CD4-positive, CD25-positive, alpha-beta regulatory T cell (primary cell): ENCODE data around the gene ZSWIM4. TPM values are rescaled to one million over a fixed set of nuclear protein-coding genes. Genes with fewer than 3 reads are reported as not detected.
A peak's percentile ranks its signal among the peaks of the same experiment; 100 is the strongest.
"Not testable (repeated sequence)": the region's sequence is repeated elsewhere in the genome, so short reads cannot be mapped to it uniquely, and the experiment has no call there.

Experiments
- ATAC-seq, 2 donors: fragments of 150-1000 bp; cut with Tn5 transposase; one replicate each; pipeline ENCODE4 v1.10.0; 2021; ENCODE audit warnings: low read depth in 2 of 2, moderate number of reproducible peaks in 2 of 2, moderate library complexity in 1 of 2
- DNase-seq, 3 donors: peaks; one replicate each; pipeline versions ENCODE4 v3.0.0 to v3.0.0-alpha.2; 2012 to 2022; ENCODE audit warnings: mixed read lengths in 1 of 3
- H3K27ac ChIP-seq: one replicate; pipeline ENCODE4 v1.7.0; 2013; ENCODE audit warnings: mild to moderate bottlenecking, low read length; ENCODE audit not compliant: insufficient read depth, poor library complexity, severe bottlenecking
- H3K27me3 ChIP-seq: one replicate; pipeline ENCODE4 v1.7.0; 2013; ENCODE audit warnings: low read length; ENCODE audit not compliant: control insufficient read depth, insufficient read depth
- H3K36me3 ChIP-seq: one replicate; pipeline ENCODE4 v1.7.0; 2013; ENCODE audit warnings: mild to moderate bottlenecking, low read length, moderate library complexity; ENCODE audit not compliant: control insufficient read depth, insufficient read depth
- H3K4me1 ChIP-seq: 2 replicates; pipeline ENCODE4 v1.7.0; 2013; ENCODE audit warnings: mild to moderate bottlenecking, low read length; ENCODE audit not compliant: insufficient read depth, control insufficient read depth, poor library complexity, severe bottlenecking
- H3K4me3 ChIP-seq: one replicate; pipeline ENCODE4 v1.7.0; 2013; ENCODE audit warnings: low read depth, mild to moderate bottlenecking, low read length, moderate library complexity
- H3K9me3 ChIP-seq, 2 experiments: 1 replicate in 1 of 2; 2 replicates in 1 of 2; pipeline ENCODE4 v1.7.0; 2013; ENCODE audit warnings: low read length in 2 of 2, mild to moderate bottlenecking in 1 of 2, moderate library complexity in 1 of 2; ENCODE audit not compliant: control insufficient read depth in 2 of 2
- H3K27ac Mint-ChIP-seq, 3 donors: one replicate each; pipeline ENCODE4 v1.8.0; 2020 to 2022; ENCODE audit warnings: mild to moderate bottlenecking in 3 of 3, mixed read lengths in 3 of 3, moderate library complexity in 2 of 3
- H3K27me3 Mint-ChIP-seq: one replicate; pipeline ENCODE4 v1.8.0; 2022; ENCODE audit warnings: mild to moderate bottlenecking, mixed read lengths
- H3K36me3 Mint-ChIP-seq: one replicate; pipeline ENCODE4 v1.8.0; 2020; ENCODE audit warnings: mixed read lengths
- H3K4me1 Mint-ChIP-seq, 4 donors: one replicate each; pipeline ENCODE4 v1.8.0; 2020 to 2022; ENCODE audit warnings: mixed read lengths in 4 of 4, mild to moderate bottlenecking in 1 of 4
- H3K4me3 Mint-ChIP-seq, 4 donors: one replicate each; pipeline ENCODE4 v1.8.0; 2020 to 2022; ENCODE audit warnings: mild to moderate bottlenecking in 4 of 4, mixed read lengths in 4 of 4, moderate library complexity in 3 of 4
- H3K9me3 Mint-ChIP-seq, 7 donors: one replicate each; pipeline ENCODE4 v1.8.0; 2020 to 2022; ENCODE audit warnings: mixed read lengths in 7 of 7, mild to moderate bottlenecking in 3 of 7, moderate library complexity in 2 of 7
- polyA plus RNA-seq, 4 donors: library from polyadenylated mRNA; unstranded; fragments of 300-500 nt; fragmentation: Illumina TruSeq; gene quantifications; one replicate each; pipeline ENCODE4 v1.2.3, GENCODE V29; 2021
- total RNA-seq: library from RNA; stranded (reverse); gene quantifications from one replicate; pipeline ENCODE4 v1.2.3, GENCODE V29; 2022

Gene ZSWIM4
- total and polyA plus RNA-seq, 5 donors from 2014 or later, result 0.46 to 4.5 (median 0.58) TPM

DNA sequence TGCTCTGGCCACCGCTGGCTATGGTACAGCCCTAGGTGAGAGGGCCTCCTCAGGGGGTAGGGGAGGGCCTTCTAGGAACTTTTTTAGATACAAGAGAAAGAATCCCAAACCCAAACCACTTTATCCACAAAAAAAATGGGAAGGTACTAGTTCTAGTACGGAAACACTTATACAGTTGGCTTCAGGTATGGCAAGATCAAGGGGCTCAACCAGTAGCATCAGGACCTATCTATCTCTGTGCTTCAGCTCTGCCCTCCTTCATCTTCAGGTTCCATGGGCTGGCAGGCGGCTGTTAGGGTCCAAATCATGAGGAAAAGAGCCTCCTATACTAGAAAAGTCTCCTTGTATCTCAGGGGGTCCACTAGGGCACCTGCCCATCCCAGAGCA lies 29.2 kb upstream of the ZSWIM4 start:
- ATAC-seq (no peak), DNase-seq (no peak)
- Mint-ChIP-seq H3K27ac (peak overlapping the region; percentile 59 to 96 (median 80)), H3K36me3 (peaks cover 6% of the 10 kb centered on the region), H3K4me1 (peaks cover 0 to 28% (median 15%) of the 10 kb centered on the region in 4 donors), H3K4me3 (peak overlapping the region; percentile 91 to 94 (median 93)), H3K27me3 (no peaks in the 10 kb centered on the region), H3K9me3 (no peaks in the 10 kb centered on the region)
- Histone ChIP-seq H3K27me3 (no peaks in the 10 kb centered on the region), H3K36me3 (peaks cover 21% of the 10 kb centered on the region), H3K4me1 (peaks cover 20% of the 10 kb centered on the region), H3K9me3 (no peaks in the 10 kb centered on the region), H3K27ac (no peak overlapping the region), H3K4me3 (no peak overlapping the region)

GRCh38 chr19:13768510-13768909 lies 26.7 kb upstream of the ZSWIM4 start:
- ATAC-seq (no peak), DNase-seq (no peak)
- no peaks in the 10 kb centered on the region for H3K9me3 ChIP-seq
- peaks cover 21% of the 10 kb centered on the region for H3K36me3 ChIP-seq
- no peak overlapping the region for H3K27ac Mint-ChIP-seq
- H3K36me3 Mint-ChIP-seq, result peaks cover 5% of the 10 kb centered on the region
- no peaks in the 10 kb centered on the region for H3K27me3 ChIP-seq
- no peaks in the 10 kb centered on the region for H3K27me3 Mint-ChIP-seq
- no peak overlapping the region for H3K4me3 Mint-ChIP-seq
- peaks cover 0 to 24% (median 14%) of the 10 kb centered on the region in 4 donors for H3K4me1 Mint-ChIP-seq
- H3K27ac ChIP-seq, result no peak overlapping the region
- H3K4me1 ChIP-seq, result peaks cover 20% of the 10 kb centered on the region
- no peaks in the 10 kb centered on the region for H3K9me3 Mint-ChIP-seq
- no peak overlapping the region for H3K4me3 ChIP-seq

- Histone ChIP-seq H3K4me3 (no peak overlapping the region), H3K4me1 (peaks cover 14% of the 10 kb centered on the region), H3K27ac (no peak overlapping the region), H3K9me3 (no peaks in the 10 kb centered on the region), H3K27me3 (no peaks in the 10 kb centered on the region), H3K36me3 (peaks cover 21% of the 10 kb centered on the region)
- H3K27ac Mint-ChIP-seq, result no peak overlapping the region
- H3K9me3 Mint-ChIP-seq, result no peaks in the 10 kb centered on the region
- H3K36me3 Mint-ChIP-seq, result peaks cover 5% of the 10 kb centered on the region
- ATAC-seq (no peak), DNase-seq (no peak)
- peaks cover 6 to 28% (median 18%) of the 10 kb centered on the region in 4 donors for H3K4me1 Mint-ChIP-seq
- peak overlapping the region in 1 of 4 donors; percentile 32 for H3K4me3 Mint-ChIP-seq
- no peaks in the 10 kb centered on the region for H3K27me3 Mint-ChIP-seq
Observed at GRCh38 chr19:13770013-13770635, 25.1 kb upstream of the ZSWIM4 start.

- H3K27ac Mint-ChIP-seq, result peak within 1 kb of the TSS; percentile 93 to 99 (median 99)
- ATAC-seq (peak; percentile 99 to 100), DNase-seq (peak; percentile 84 to 93 (median 84))
- peaks cover 6 to 44% (median 22%) of the 10 kb centered on the region in 4 donors for H3K4me1 Mint-ChIP-seq
- peak within 1 kb of the TSS; percentile 97 to 100 (median 98) for H3K4me3 Mint-ChIP-seq
- Histone ChIP-seq H3K4me1 (peaks cover 9% of the 10 kb centered on the region), H3K4me3 (peak within 1 kb of the TSS; percentile 81), H3K27me3 (no peaks in the 10 kb centered on the region), H3K9me3 (no peaks in the 10 kb centered on the region), H3K27ac (peak within 1 kb of the TSS; percentile 85), H3K36me3 (peaks cover 43% of the 10 kb centered on the region)
- H3K36me3 Mint-ChIP-seq, result peaks cover 20% of the 10 kb centered on the region
- H3K9me3 Mint-ChIP-seq, result no peaks in the 10 kb centered on the region
- no peaks in the 10 kb centered on the region for H3K27me3 Mint-ChIP-seq
Observed at GRCh38 chr19:13774217-13775191, 20.7 kb upstream of the ZSWIM4 start, which contains the start of gene C19orf53. C19orf53 (plus strand) TSS chr19:13774456; CDS start chr19:13774478, 22 bp downstream.

- H3K27me3 ChIP-seq, result no peaks in the 10 kb centered on the region
- H3K4me3 ChIP-seq, result no peak overlapping the region
- H3K9me3 ChIP-seq, result no peaks in the 10 kb centered on the region
- H3K4me1 ChIP-seq, result peaks cover 9% of the 10 kb centered on the region
- peaks cover 14% of the 10 kb centered on the region for H3K36me3 Mint-ChIP-seq
- peak overlapping the region in 1 of 4 donors; percentile 74 for H3K4me3 Mint-ChIP-seq
- H3K27me3 Mint-ChIP-seq, result no peaks in the 10 kb centered on the region
- no peak overlapping the region for H3K27ac ChIP-seq
- ATAC-seq, result no peak
- H3K9me3 Mint-ChIP-seq, result no peaks in the 10 kb centered on the region
- DNase-seq, result no peak
- H3K27ac Mint-ChIP-seq, result no peak overlapping the region
- H3K4me1 Mint-ChIP-seq, result peaks cover 6 to 44% (median 24%) of the 10 kb centered on the region in 4 donors
- peaks cover 33% of the 10 kb centered on the region for H3K36me3 ChIP-seq
Observed at GRCh38 chr19:13778398-13778797, 16.8 kb upstream of the ZSWIM4 start.

DNA sequence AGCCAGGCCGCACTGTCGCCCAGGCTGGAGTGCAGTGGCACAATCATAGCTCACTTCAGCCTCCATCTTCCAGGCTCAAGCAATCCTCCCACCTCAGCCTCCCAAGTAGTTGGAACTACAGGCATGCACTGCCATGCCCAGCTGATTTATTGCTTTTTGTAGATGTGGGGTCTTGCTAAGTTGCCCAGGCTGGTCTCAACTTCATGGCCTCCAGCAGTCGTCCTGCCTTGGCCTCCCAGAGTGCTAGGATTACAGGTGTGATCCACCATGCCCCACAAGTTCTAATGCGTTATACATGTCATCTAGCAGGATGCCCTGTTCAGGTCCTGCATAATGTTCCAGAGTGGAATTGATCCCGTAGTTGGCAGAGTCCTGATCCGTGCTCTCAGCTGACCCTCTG lies 16.4 kb upstream of the ZSWIM4 start:
- Mint-ChIP-seq H3K9me3 (no peaks in the 10 kb centered on the region), H3K4me3 (peak overlapping the region in 1 of 4 donors; percentile 74), H3K4me1 (peaks cover 6 to 41% (median 24%) of the 10 kb centered on the region in 4 donors), H3K27me3 (no peaks in the 10 kb centered on the region), H3K36me3 (peaks cover 14% of the 10 kb centered on the region), H3K27ac (peak overlapping the region in 1 of 3 donors; percentile 26)
- Histone ChIP-seq H3K36me3 (peaks cover 33% of the 10 kb centered on the region), H3K4me1 (peaks cover 9% of the 10 kb centered on the region), H3K4me3 (no peak overlapping the region), H3K27me3 (no peaks in the 10 kb centered on the region), H3K9me3 (no peaks in the 10 kb centered on the region), H3K27ac (no peak overlapping the region)
- DNase-seq (no peak), ATAC-seq (no peak)

DNA sequence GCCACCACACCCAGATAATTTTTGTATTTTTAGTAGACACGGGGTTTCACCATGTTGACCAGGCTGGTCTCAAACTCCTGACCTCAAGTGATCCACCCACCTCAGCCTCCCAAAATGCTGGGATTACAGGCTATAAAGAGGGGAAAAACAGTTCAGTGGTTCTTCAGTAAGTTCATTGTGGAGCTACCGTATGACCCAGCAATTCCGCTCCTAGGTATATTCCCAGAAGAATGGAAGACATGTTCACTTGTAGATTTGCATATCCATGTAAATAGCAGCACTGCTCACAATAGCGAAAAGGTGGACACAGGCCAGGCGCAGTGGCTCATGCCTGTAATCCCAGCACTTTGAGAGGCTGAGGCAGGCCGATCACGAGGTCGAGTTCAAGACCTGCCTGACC lies 15.4 kb upstream of the ZSWIM4 start:
- H3K9me3 Mint-ChIP-seq, H3K27ac Mint-ChIP-seq, ATAC-seq, H3K9me3 ChIP-seq, H3K27ac ChIP-seq, H3K4me3 ChIP-seq, DNase-seq, H3K27me3 ChIP-seq, H3K27me3 Mint-ChIP-seq: not testable (repeated sequence)
- Histone ChIP-seq H3K36me3 (peaks cover 33% of the 10 kb centered on the region), H3K4me1 (peaks cover 12% of the 10 kb centered on the region)
- Mint-ChIP-seq H3K4me1 (peaks cover 2 to 37% (median 19%) of the 10 kb centered on the region in 4 donors), H3K4me3 (peak overlapping the region in 1 of 4 donors; percentile 74), H3K36me3 (peaks cover 14% of the 10 kb centered on the region)
